WERI-Rb-1 (cell line): ENCODE data around the gene WDR49.

Source experiments
- DNase-seq: peaks from one replicate; pipeline ENCODE4 v3.0.0-alpha.2; 2020
- H3K27ac ChIP-seq: fragments of 250-450 bp; sonication (Bioruptor Pico); 2 replicates; pipeline ENCODE4 v1.5.1; 2020; ENCODE audit warnings: mild to moderate bottlenecking, moderate library complexity
- H3K27me3 ChIP-seq: fragments of 250-450 bp; sonication (Bioruptor Pico); 2 replicates; pipeline ENCODE4 v1.5.1; 2021; ENCODE audit warnings: mild to moderate bottlenecking, low read depth, moderate library complexity; ENCODE audit not compliant: insufficient read depth, severe bottlenecking
- H3K36me3 ChIP-seq: fragments of 250-450 bp; sonication (Bioruptor Pico); 2 replicates; pipeline ENCODE4 v1.5.1; 2020; ENCODE audit warnings: mild to moderate bottlenecking, moderate library complexity
- H3K4me3 ChIP-seq: 2 replicates; pipeline ENCODE4 v1.5.1; 2011; ENCODE audit warnings: low read depth, mild to moderate bottlenecking, control low read depth, low read length
- H3K9me3 ChIP-seq: fragments of 250-450 bp; sonication (Bioruptor Pico); 2 replicates; pipeline ENCODE4 v1.5.1; 2021; ENCODE audit warnings: mild to moderate bottlenecking, moderate library complexity; ENCODE audit not compliant: severe bottlenecking
- CTCF ChIP-seq: IDR thresholded peaks from 2 replicates; pipeline ENCODE4 v1.5.1; 2011; ENCODE audit warnings: low read depth, mild to moderate bottlenecking, control low read depth, inconsistent platforms, low read length

The WDR49 gene

GRCh38 chr3:167587651-167588050 lies 66.1 kb downstream of the WDR49 start:
- no peaks in the 10 kb centered on the region for H3K9me3 ChIP-seq
- no peaks in the 10 kb centered on the region for H3K27me3 ChIP-seq
- H3K27ac ChIP-seq, result no peak overlapping the region
- TF ChIP-seq CTCF, result no peak
- no peaks in the 10 kb centered on the region for H3K36me3 ChIP-seq
- no peak overlapping the region for H3K4me3 ChIP-seq
- DNase-seq, result no peak

- Histone ChIP-seq H3K36me3 (no peaks in the 10 kb centered on the region), H3K4me3 (no peak overlapping the region), H3K27me3 (no peaks in the 10 kb centered on the region), H3K27ac (no peak overlapping the region), H3K9me3 (no peaks in the 10 kb centered on the region)
- no peak for DNase-seq
- no peak for TF ChIP-seq CTCF
Measured at GRCh38 chr3:167575000-167575600, 78.6 kb downstream of the WDR49 start.

GRCh38 chr3:167572991-167573390 lies 80.8 kb downstream of the WDR49 start:
- Histone ChIP-seq H3K27me3 (no peaks in the 10 kb centered on the region), H3K27ac (no peak overlapping the region), H3K36me3 (no peaks in the 10 kb centered on the region), H3K9me3 (no peaks in the 10 kb centered on the region), H3K4me3 (no peak overlapping the region)
- no peak for TF ChIP-seq CTCF
- no peak for DNase-seq

- no peak overlapping the region for H3K4me3 ChIP-seq
- no peaks in the 10 kb centered on the region for H3K9me3 ChIP-seq
- no peaks in the 10 kb centered on the region for H3K27me3 ChIP-seq
- DNase-seq, result no peak
- no peak overlapping the region for H3K27ac ChIP-seq
- H3K36me3 ChIP-seq, result no peaks in the 10 kb centered on the region
- no peak for TF ChIP-seq CTCF
Measured at GRCh38 chr3:167568634-167569033, 85.1 kb downstream of the WDR49 start.

- no peaks in the 10 kb centered on the region for H3K27me3 ChIP-seq
- no peaks in the 10 kb centered on the region for H3K9me3 ChIP-seq
- H3K4me3 ChIP-seq, result no peak overlapping the region
- no peaks in the 10 kb centered on the region for H3K36me3 ChIP-seq
- no peak for TF ChIP-seq CTCF
- no peak for DNase-seq
- no peak overlapping the region for H3K27ac ChIP-seq
Measured at GRCh38 chr3:167565489-167565888, 88.3 kb downstream of the WDR49 start.

- TF ChIP-seq CTCF, result no peak
- no peaks in the 10 kb centered on the region for H3K9me3 ChIP-seq
- no peaks in the 10 kb centered on the region for H3K36me3 ChIP-seq
- no peak for DNase-seq
- H3K27ac ChIP-seq, result no peak overlapping the region
- H3K4me3 ChIP-seq, result no peak overlapping the region
- H3K27me3 ChIP-seq, result no peaks in the 10 kb centered on the region
Measured at GRCh38 chr3:167564612-167565011, 89.1 kb downstream of the WDR49 start.
